Astrocyte of the hippocampus (primary cell): ENCODE measurements around the gene PPARD.
"Not testable (repeated sequence)": the region's sequence is repeated elsewhere in the genome, so short reads cannot be mapped to it uniquely, and the experiment has no call there.

ENCODE experiments used
- DNase-seq: peaks from one replicate; pipeline ENCODE4 v3.0.0; 2011; ENCODE audit warnings: low read depth, low spot score

The PPARD gene

DNA sequence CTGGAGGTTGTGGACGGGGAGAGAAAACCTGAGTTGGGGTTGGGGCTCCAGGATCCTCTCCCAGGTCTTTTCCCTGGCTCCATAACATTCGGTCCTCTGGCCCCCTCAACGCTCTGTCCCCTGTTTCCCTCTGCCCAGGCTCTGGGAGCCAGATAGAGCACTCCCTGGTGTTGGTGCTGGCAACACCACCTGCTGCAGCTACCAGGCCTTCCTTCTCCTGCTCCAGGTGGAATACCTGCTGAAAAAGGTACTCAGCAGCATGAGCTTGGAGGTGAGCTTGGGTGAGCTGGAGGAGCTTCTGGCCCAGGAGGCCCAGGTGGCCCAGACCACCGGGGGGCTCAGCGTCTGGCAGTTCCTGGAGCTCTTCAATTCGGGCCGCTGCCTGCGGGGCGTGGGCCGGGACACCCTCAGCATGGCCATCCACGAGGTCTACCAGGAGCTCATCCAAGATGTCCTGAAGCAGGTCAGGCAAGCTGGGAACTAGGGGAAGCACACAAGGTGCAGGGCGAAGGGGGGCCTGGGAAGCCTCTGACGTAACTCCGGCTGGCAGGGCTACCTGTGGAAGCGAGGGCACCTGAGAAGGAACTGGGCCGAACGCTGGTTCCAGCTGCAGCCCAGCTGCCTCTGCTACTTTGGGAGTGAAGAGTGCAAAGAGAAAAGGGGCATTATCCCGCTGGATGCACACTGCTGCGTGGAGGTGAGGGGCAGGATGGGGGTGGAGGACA lies 30.1 kb upstream of the PPARD start:
- DNase-seq, result no peak

DNA sequence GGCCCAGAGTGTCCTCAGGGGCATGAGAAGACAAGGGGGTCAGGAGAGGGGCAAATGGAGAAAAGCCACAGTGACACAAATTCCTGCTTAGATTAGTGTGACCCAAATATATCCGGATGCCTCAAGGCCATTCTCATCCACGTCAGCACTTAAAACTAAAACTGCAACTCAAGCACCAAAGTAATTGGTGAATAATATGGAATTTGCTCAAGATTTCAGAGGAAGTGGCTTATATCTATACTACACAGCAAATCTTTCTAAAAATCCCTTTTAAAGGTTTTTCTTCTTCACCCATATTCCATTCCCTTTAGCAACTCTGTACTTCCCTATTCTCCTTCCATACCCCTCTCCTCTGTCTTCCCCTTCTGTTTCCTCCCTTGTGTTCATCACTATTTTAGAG lies 29.6 kb upstream of the PPARD start:
- no peak for DNase-seq

DNA sequence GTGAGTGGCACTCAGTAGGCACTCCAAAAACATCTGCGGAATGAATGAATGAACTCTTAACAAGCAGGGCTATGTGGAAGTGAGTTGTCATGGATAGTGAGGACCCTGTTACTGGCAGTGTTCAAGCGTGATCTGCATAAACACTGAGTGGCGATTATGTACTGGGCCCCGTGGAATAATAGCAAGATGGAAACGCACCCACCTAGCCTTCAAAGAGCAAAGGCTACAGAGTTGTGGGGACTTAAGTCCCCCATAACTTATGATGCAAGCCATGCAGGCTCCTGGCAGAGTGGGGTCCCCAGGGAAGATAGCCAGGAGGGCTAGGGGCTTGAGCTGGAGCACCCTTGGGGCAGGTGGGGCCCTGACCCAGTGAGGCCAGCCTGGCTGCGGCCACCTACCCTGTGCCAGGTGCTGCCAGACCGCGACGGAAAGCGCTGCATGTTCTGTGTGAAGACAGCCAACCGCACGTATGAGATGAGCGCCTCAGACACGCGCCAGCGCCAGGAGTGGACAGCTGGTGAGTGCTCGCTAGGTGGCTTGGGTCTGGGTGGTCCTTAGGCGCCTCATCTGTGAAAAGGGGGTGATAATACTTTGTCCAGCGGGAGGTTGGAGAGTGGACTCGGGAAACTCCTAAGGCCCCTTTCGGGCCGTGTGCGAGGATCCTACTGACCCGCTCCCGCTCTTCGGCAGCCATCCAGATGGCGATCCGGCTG lies 24.7 kb upstream of the PPARD start:
- no peak for DNase-seq

DNA sequence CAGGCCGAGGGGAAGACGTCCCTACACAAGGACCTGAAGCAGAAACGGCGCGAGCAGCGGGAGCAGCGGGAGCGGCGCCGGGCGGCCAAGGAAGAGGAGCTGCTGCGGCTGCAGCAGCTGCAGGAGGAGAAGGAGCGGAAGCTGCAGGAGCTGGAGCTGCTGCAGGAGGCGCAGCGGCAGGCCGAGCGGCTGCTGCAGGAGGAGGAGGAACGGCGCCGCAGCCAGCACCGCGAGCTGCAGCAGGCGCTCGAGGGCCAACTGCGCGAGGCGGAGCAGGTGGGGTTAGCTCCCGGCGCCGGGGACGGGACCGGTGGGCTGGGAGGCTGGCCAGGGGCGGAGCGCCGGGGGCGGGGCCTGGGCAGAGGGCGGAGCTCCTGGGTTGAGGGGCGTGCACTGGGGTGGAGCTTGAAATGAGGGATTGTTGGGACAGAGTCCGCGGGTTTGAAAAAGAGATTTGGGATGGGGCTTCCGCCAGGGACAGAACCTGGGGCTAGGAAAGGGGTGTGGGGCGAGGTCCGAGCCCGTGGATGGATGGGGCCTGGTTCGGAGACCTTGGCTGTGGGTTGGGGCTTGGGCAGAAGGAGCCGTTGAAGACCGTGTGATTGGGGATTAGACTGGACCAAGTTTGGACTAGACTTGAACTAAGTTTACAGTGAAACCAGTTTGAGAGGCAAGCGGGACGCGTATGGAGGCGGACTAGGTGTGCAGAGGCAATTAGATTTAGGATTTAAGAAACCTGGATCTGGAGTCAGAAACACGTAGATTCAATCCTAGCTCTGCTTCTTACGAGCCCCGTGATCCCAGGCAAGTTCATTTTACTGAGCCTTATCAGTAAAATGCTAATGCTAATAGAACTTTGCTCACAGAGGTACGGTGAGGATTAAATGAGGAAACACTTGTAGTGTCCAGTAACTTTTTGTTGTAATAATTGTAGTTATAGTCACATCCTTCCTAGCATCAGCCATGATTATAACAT lies 23.9 kb upstream of the PPARD start:
- DNase-seq, result peak; percentile 91

DNA sequence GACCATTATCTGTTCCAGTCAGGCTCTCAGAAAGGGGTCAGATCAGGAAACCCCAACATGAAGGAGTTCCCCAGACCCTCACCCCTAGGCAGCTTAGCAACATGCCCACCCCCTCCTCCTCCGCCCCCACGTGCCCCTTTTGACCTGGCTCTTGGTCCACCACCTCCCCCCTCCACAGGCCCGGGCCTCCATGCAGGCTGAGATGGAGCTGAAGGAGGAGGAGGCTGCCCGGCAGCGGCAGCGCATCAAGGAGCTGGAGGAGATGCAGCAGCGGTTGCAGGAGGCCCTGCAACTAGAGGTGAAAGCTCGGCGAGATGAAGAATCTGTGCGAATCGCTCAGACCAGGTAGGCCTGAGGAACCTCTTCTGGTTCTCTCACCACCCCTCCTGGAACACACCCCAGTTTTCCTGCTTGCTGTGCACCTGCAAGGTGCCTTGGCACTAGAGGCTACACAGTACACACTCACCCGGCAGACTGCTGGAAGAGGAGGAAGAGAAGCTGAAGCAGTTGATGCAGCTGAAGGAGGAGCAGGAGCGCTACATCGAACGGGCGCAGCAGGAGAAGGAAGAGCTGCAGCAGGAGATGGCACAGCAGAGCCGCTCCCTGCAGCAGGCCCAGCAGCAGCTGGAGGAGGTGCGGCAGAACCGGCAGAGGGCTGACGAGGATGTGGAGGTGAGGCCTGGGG lies 22.9 kb upstream of the PPARD start:
- DNase-seq, result no peak

DNA sequence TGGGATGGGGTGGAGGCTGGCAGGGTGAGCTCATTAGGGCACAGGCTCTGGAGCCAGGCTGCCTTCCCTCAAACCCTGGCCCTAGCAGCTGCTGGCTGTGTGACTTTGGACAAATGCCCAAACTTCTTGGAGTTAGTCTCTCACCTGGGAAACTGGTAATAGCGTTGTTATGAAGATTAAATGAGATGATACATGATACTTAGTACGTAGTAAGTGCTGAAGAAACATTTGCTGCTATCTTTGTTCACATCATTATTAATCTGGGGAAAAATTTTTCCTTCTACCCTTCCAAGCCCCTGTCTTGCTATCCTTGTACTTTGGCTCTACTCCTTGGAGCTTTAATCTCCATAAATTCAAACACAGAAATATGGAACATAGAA lies 22.3 kb upstream of the PPARD start:
- DNase-seq, result no peak

DNA sequence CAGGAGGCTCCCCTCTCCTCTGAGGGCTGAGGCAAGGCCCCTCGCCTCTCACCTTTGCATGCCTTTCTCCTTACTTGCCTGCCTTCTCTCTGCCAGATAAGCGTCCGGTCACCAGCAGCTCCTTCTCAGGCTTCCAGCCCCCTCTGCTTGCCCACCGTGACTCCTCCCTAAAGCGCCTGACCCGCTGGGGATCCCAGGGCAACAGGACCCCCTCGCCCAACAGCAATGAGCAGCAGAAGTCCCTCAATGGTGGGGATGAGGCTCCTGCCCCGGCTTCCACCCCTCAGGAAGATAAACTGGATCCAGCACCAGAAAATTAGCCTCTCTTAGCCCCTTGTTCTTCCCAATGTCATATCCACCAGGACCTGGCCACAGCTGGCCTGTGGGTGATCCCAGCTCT lies 21.3 kb upstream of the PPARD start:
- no peak for DNase-seq

DNA sequence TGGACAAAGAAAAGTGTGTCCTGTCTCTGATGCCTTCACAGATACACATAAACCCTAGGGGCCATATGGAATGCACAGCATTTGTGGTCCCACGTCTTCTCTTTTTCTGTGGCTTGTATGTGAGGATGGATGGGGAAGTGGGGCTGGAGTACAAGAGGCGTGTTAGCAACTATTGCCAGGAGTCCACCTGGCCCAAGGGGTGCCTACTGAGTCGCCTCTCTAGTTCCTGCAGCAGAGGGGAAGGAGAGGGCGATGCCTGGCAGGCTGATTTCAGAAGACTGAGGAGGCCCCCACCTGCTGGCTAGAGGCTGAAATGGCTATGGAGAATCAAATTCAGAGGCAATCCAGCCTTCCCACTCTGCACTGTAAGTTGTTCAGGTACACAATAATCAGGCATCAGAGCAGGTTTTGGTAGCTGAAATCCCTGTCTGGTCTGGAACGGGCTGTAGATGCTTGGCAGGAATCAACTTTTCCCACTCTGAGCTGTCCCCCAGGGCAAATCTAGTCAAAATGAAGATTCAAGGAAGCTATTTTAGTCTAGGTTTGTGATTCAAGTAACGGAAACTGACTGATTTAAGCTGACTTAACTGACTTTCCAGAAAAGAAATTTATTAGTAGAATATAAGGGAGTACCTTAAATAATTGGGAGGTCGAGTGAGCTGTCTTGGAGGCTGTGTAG lies 14.9 kb upstream of the PPARD start:
- peak; percentile 68 for DNase-seq

DNA sequence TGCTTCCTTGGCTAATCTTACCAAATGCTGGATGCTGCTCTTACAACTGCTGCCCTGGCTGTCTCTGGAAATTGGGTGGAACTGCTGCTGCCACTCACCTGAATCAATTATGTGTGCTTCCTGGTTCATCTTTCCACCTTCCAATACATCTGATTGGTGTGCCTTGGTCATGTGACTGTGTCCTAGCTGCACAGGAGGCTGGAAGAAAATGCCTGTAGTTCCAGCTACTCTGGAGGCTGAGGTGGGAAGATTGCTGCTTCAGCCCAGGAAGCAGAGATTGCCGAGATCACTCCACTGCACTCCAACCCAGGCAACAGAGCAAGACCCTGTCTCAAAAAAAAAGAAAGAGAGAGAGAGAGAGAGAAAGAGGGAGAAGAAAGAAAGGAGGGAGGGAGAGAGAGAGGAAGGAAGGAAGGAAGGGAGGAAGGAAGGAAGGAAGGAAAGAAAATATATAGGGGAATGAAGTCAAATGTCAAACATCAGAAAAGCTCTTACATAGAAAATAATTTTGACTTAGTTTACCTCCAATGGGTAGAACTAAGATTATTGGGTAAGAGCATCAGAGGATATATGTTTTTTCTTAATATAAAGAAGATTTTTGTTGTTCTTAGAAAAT lies 14.1 kb upstream of the PPARD start:
- DNase-seq, result no peak

DNA sequence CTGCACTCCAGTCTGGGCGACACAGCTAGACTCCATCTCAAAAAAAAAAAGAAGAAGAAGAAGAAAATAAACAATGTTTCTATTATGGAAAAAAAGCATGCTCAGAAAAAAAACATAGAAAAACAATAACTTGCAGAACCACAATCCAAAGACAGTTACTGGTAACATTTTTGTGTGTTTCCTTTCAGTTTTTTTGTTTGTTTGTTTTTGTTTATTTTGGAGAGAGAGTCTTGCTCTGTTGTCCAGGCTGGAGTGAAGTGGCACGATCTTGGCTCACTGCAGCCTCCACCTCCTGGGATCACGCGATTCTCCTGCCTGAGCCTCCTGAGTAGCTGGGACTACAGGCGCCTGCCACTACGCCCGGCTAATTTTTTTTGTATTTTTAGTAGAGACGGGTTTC lies 13.4 kb upstream of the PPARD start:
- not testable (repeated sequence) for DNase-seq

DNA sequence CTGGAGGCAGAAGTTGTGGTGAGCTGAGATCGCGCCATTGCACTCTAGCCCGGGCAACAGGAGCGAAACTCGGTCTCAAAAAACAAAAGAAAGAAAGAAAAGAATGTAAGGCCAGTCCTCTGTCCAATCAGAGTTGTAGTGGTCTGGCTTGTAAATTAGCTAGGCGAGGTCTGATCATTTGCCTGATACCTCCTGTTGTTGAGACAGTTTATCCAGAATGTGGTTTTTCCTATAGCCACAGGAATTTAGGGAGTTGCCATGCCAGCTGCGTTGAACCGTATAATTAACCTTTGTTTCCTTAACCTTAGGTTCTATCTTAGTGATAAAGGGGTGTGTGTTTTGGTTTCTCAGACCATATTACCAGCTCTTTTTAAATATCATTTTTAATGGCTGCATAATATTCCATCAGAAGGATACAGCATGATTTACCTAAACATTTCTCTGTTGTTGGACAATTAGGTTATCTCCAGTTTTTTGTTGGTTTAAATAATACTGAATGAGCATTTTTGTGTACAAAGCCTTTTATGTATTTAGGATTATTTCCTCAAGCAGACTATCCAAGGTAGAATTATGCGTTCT lies 11.7 kb upstream of the PPARD start:
- no peak for DNase-seq

DNA sequence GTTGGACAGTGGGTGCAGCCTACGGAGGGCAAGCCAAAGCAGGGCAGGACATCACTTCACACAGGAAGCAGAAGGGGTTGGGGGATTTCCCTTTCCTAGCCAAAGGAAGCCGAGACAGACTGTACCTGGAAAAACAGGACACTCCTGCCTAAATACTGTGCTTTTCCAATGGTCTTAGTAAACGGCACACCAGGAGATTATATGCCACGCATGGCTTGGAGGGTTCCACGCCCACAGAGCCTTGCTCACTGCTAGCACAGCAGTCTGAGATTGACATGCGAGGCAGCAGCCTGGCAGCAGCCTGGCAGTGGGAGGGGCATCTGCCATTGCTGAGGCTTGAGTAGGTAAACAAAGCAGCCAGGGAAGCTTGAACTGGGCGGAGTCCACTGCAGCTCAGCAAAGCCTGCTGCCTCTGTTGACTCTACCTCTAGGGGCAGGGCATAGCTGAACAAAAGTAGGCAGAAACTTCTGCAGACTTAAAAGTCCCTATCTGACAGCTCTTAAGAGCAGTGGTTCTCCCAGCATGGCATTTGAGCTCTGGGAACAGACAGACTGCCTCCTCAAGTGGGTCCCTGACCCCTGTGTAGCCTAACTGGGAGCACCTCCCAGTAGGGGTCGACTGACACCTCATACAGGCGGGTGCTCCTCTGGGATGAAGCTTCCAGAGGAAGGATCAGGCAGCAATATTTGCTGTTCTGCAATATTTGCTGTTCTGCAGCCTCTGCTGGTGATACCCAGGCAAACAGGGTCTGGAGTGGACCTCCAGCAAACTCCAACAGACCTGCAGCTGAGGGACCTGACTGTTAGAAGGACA lies 10.1 kb upstream of the PPARD start:
- peak; percentile 29 for DNase-seq

DNA sequence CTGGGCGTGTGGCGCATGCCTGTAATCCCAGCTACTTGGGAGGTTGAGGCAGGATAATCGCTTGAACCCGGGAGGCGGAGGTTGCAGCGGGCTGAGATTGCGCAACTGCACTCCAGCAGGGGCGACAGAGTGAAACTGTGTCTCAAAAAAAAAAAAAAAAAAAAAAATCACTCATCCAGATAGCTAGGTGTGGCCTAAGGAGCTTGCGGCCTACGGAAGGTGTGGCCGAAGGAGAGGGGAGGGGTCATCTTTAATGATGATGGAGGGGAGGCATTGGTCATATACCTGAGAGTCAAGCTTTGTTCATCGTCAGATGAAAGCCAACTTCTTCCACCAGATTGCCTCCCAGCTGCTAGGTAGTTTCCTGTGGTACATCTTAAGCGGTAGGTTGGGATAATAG lies 801 bp upstream of the PPARD start:
- DNase-seq, result no peak

DNA sequence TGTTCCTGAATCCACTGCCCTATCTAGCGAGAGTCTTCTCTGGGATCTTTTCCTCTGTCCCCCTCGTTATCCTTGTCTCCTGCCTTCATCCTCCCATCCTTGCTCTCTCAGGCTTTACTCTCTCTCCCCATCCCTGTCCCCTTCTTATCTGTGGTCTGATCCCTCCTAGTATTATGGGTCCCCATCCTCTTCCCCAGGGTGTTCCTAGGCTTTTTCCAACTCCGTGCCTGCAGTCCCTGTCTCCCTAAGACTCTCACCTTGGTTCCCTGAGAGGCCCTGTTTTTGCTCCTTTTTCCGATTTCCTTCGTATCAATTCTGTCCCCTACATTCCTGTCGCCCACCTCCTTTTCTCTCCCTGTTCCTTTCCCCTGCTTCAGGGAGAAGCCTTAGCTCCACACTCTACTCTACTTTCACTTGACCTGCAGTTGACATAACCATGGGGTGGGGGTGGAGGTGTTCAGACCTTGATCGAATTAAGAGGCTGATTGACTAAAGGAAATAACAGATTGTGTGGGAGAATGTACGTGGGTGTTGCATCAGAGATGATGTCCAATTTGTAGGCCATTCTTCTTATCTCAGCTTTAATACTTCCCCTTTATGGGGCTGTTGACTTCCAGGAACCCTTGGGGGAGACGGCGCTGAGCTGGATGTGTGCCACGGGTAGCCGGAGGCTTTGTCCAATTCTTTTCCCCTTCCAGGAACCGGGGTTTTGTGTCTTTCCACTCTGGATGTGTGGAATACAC lies 905 bp downstream of the PPARD start:
- DNase-seq, result peak; percentile 55

DNA sequence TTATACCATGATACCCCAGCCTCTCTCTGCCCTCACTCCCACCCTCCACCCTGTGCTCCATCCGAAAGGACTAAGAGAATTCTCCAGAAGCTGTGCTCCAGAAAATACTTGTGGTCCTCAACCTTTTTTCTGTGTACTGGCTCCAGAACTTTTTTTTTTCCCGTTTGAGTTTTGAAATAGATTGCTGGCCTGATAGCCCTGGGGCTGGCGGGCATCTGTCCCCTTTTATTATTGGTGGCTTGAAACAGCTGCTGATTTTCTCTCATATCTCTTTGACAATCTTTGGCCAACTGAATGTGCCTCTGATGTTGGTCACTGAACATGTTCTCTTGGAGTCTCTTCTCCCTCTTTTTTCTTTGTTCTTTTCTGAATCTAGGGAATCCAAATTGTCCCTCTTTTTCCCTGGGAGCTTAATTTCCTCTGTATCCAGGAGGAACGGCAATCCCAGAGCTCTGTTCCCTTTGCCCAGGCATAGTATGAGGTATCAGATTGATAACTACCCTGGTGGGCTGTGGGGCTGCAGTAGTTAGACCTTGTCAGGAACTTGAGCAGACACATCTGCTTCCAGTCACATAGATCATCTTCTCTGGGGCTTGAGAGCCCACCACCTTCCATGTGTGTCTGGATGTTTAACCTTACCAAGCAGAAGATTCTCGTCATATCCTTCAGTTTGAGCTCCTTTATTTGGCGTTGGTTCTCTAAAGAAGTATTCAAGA lies 1.6 kb downstream of the PPARD start:
- DNase-seq, result no peak

DNA sequence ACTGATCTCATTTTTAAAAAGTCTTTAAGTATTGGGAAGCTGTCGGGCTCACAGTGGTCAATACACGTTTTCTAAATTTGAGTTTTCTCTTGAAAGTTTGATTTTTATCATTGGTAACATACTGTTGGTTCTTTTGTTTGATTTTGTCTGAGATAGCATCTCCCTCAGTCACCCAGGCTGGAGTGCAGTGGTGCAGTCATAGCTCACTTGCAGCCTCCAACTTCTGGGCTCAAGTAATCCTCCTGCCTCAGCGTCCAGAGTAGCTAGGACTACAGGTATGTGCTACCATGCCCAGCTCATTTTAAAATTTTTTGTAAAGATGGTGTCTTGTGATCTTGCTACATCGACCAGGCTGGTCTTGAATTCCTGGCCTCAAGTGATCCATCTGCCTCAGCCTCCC lies 9.1 kb downstream of the PPARD start:
- no peak for DNase-seq

DNA sequence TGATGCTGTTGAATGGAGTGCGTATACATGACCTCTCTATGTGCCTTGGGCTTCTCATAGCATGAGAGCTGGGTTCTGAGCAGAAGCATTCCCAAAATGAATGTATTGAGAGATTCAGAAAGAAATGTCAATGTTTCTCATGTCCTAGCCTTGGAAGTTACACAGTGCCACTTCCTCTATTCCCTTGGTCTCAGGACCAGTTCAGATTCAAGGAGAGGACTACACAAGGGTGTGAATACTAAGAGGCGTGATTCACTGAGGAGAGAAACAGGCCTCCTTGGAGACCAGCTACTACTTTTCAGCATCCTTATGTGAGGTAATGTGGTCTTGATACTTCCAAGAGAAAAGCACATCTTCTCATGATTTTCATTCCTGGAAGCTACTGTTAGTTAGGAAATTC lies 10.4 kb downstream of the PPARD start:
- DNase-seq, result no peak
